Measurements from ENCODE around the gene TSPAN9. TPM values are rescaled to one million over a fixed set of nuclear protein-coding genes. Genes with fewer than 3 reads are reported as not detected.

The TSPAN9 gene
- polyA plus RNA-seq, 1 donor (not counting 4 experiments of a cell fraction or from before 2014, with no cell fraction given) = 27.5 TPM

DNA sequence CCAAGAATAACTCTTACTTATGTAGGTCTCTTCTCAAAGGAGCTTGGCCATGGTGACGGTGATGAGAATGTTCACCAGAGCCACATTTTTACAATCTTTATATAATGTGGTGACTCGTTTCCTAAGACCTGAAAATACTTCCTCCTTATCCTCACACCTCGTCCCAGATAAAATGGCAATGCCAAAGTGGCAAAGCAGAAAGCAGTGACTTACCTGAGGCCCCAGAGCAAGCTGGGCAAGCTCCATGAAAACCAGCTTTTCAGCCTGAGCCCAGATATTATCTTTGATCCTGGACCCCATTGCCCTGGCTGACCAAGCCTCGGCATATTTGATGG lies 240.3 kb downstream of the TSPAN9 start:
- DNase-seq (ENCODE audit: low read depth, low spot score) = no peak
- H3K9me3 ChIP-seq (ENCODE audit: control insufficient read depth, low read depth, low read length) = no peaks in the 10 kb centered on the region
- no peaks in the 10 kb centered on the region for H3K9me1 ChIP-seq (ENCODE audit: control insufficient read depth, extremely low read depth, insufficient read depth, low read length)
- no peaks in the 10 kb centered on the region for H3K27me3 ChIP-seq (ENCODE audit: control insufficient read depth, extremely low read depth, insufficient read depth, low read length)
- H3K9ac ChIP-seq (ENCODE audit: control insufficient read depth, extremely low read depth, insufficient read depth, low read length) = no peak overlapping the region
- H4K20me1 ChIP-seq (ENCODE audit: control insufficient read depth, extremely low read depth, insufficient read depth, low read length) = no peaks in the 10 kb centered on the region
- H3K79me2 ChIP-seq (ENCODE audit: control insufficient read depth, insufficient read depth, low read length) = no peaks in the 10 kb centered on the region
- TF ChIP-seq CTCF (optimal IDR thresholded peaks at IDR 0.05 in 1 of 3, IDR thresholded peaks at IDR 0.05 in 1 of 3, conservative IDR thresholded peaks at IDR 0.05 in 1 of 3; ENCODE audit: extremely low read depth in 1 of 3, insufficient read depth in 2 of 3, low read length in 3 of 3) (no peak), EZH2 (IDR thresholded peaks at IDR 0.05; ENCODE audit: low read length) (no peak)
- H3K4me3 ChIP-seq (ENCODE audit: control insufficient read depth in 2 of 3, extremely low read depth in 1 of 3, insufficient read depth in 2 of 3, low read depth in 1 of 3, low read length in 3 of 3) = no peak overlapping the region
- H2AFZ ChIP-seq (ENCODE audit: control insufficient read depth, low read length) = no peak overlapping the region
- no peak overlapping the region for H3K27ac ChIP-seq (ENCODE audit: control insufficient read depth, insufficient read depth, low read length)
- no peaks in the 10 kb centered on the region for H3K36me3 ChIP-seq (ENCODE audit: control insufficient read depth in 2 of 2, extremely low read depth in 1 of 2, insufficient read depth in 2 of 2, low read length in 2 of 2)
- dilution Hi-C loops (cut with MboI; ENCODE audit: extremely low pct_ligation_motif_present, low sequenced_read_pairs) = no loop called here
- no peak for FAIRE-seq
- H3K4me1 ChIP-seq (ENCODE audit: control insufficient read depth, extremely low read depth, insufficient read depth, low read length) = peaks cover 34% of the 10 kb centered on the region
- H3K4me2 ChIP-seq (ENCODE audit: control insufficient read depth, extremely low read depth, insufficient read depth, low read depth, low read length) = no peak overlapping the region

GRCh38 chr12:3317841-3318501 lies 240.8 kb downstream of the TSPAN9 start:
- Histone ChIP-seq H3K4me3 (ENCODE audit: control insufficient read depth in 2 of 3, extremely low read depth in 1 of 3, insufficient read depth in 2 of 3, low read depth in 1 of 3, low read length in 3 of 3) (no peak overlapping the region), H4K20me1 (ENCODE audit: control insufficient read depth, extremely low read depth, insufficient read depth, low read length) (no peaks in the 10 kb centered on the region), H2AFZ (ENCODE audit: control insufficient read depth, low read length) (no peak overlapping the region), H3K79me2 (ENCODE audit: control insufficient read depth, insufficient read depth, low read length) (no peaks in the 10 kb centered on the region), H3K36me3 (ENCODE audit: control insufficient read depth in 2 of 2, extremely low read depth in 1 of 2, insufficient read depth in 2 of 2, low read length in 2 of 2) (no peaks in the 10 kb centered on the region), H3K27me3 (ENCODE audit: control insufficient read depth, extremely low read depth, insufficient read depth, low read length) (no peaks in the 10 kb centered on the region), H3K9ac (ENCODE audit: control insufficient read depth, extremely low read depth, insufficient read depth, low read length) (no peak overlapping the region), H3K4me2 (ENCODE audit: control insufficient read depth, extremely low read depth, insufficient read depth, low read depth, low read length) (no peak overlapping the region), H3K27ac (ENCODE audit: control insufficient read depth, insufficient read depth, low read length) (no peak overlapping the region), H3K4me1 (ENCODE audit: control insufficient read depth, extremely low read depth, insufficient read depth, low read length) (peaks cover 28% of the 10 kb centered on the region), H3K9me1 (ENCODE audit: control insufficient read depth, extremely low read depth, insufficient read depth, low read length) (no peaks in the 10 kb centered on the region), H3K9me3 (ENCODE audit: control insufficient read depth, low read depth, low read length) (no peaks in the 10 kb centered on the region)
- TF ChIP-seq EZH2 (IDR thresholded peaks at IDR 0.05; ENCODE audit: low read length) = no peak
- no peak for TF ChIP-seq CTCF (optimal IDR thresholded peaks at IDR 0.05 in 1 of 3, IDR thresholded peaks at IDR 0.05 in 1 of 3, conservative IDR thresholded peaks at IDR 0.05 in 1 of 3; ENCODE audit: extremely low read depth in 1 of 3, insufficient read depth in 2 of 3, low read length in 3 of 3)
- DNase-seq (ENCODE audit: low read depth, low spot score) (no peak), FAIRE-seq (no peak)
- dilution Hi-C loops (cut with MboI; ENCODE audit: extremely low pct_ligation_motif_present, low sequenced_read_pairs) = no loop called here
